Measurements from ENCODE around the gene IL4. TPM values are rescaled to one million over a fixed set of nuclear protein-coding genes. Genes with fewer than 3 reads are reported as not detected.
"Not testable (repeated sequence)": the region's sequence is repeated elsewhere in the genome, so short reads cannot be mapped to it uniquely, and the experiment has no call there.

Gene IL4
- polyA plus RNA-seq, 4 donors = 0.09 TPM; not detected in 3

GRCh38 chr5:132689513-132689912, 15.7 kb downstream of the IL4 start:
- no peak for DNase-seq (ENCODE audit: low read depth in 4 of 4, low spot score in 3 of 4)

- no peak for DNase-seq (ENCODE audit: low read depth in 4 of 4, low spot score in 3 of 4)
Observed at GRCh38 chr5:132690156-132690555, 16.4 kb downstream of the IL4 start.

GRCh38 chr5:132691755-132692631, 18.2 kb downstream of the IL4 start:
- not testable (repeated sequence) for DNase-seq (ENCODE audit: low read depth in 4 of 4, low spot score in 3 of 4)

GRCh38 chr5:132692632-132692967, 18.8 kb downstream of the IL4 start:
- DNase-seq (ENCODE audit: low read depth in 4 of 4, low spot score in 3 of 4) = no peak

GRCh38 chr5:132695956-132696355, 22.2 kb downstream of the IL4 start:
- DNase-seq (ENCODE audit: low read depth in 4 of 4, low spot score in 3 of 4) = no peak

- no peak for DNase-seq (ENCODE audit: low read depth in 4 of 4, low spot score in 3 of 4)
Observed at GRCh38 chr5:132704875-132705274, 31.1 kb downstream of the IL4 start.

GRCh38 chr5:132708645-132709044, 34.9 kb downstream of the IL4 start:
- DNase-seq (ENCODE audit: low read depth in 4 of 4, low spot score in 3 of 4) = no peak

- no peak for DNase-seq (ENCODE audit: low read depth in 4 of 4, low spot score in 3 of 4)
Observed at GRCh38 chr5:132714456-132715307, 40.9 kb downstream of the IL4 start.

- no peak for DNase-seq (ENCODE audit: low read depth in 4 of 4, low spot score in 3 of 4)
Observed at GRCh38 chr5:132718544-132719312, 44.9 kb downstream of the IL4 start.

GRCh38 chr5:132725745-132726144, 52.0 kb downstream of the IL4 start:
- DNase-seq (ENCODE audit: low read depth in 4 of 4, low spot score in 3 of 4) = no peak

GRCh38 chr5:132729896-132730295, 56.1 kb downstream of the IL4 start:
- no peak for DNase-seq (ENCODE audit: low read depth in 4 of 4, low spot score in 3 of 4)

Other genes with a start within 250 kb of the IL4 start
- 10 to 100 TPM; 16.1 to 20.2 (median 18.9) TPM for gene IRF1, start 183.2 kb upstream of the IL4 start, polyA plus RNA-seq (ENCODE audit: insufficient read length in 4 of 4)
- under 1 TPM in 2 of 4 donors, not detected in 2; 0.18 to 0.21 TPM for gene IL5, start 130.5 kb upstream of the IL4 start, polyA plus RNA-seq (ENCODE audit: insufficient read length in 4 of 4)
- 10 to 100 TPM; 44.8 to 52.0 (median 48.5) TPM for gene RAD50, start 117.0 kb upstream of the IL4 start, polyA plus RNA-seq (ENCODE audit: insufficient read length in 4 of 4)
- gene IL13, start 15.8 kb upstream of the IL4 start, polyA plus RNA-seq (ENCODE audit: insufficient read length in 4 of 4) = under 1 TPM in 1 of 4 donors, not detected in 3; 0.14 TPM
- 10 to 100 TPM; 18.6 to 21.2 (median 20.6) TPM for gene KIF3A, start 63.6 kb downstream of the IL4 start, polyA plus RNA-seq (ENCODE audit: insufficient read length in 4 of 4)
- gene CCNI2, start 73.4 kb downstream of the IL4 start, polyA plus RNA-seq (ENCODE audit: insufficient read length in 4 of 4) = 1 to 10 TPM; 3.1 to 3.7 (median 3.5) TPM
- 10 to 100 TPM; 75.6 to 90.5 (median 80.4) TPM for gene SEPTIN8, start 103.2 kb downstream of the IL4 start, polyA plus RNA-seq (ENCODE audit: insufficient read length in 4 of 4)
- 1 to 10 TPM; 4.4 to 5.2 (median 5.1) TPM for gene SOWAHA, start 139.3 kb downstream of the IL4 start, polyA plus RNA-seq (ENCODE audit: insufficient read length in 4 of 4)
- gene SHROOM1, start 156.7 kb downstream of the IL4 start, polyA plus RNA-seq (ENCODE audit: insufficient read length in 4 of 4) = 10 to 100 TPM; 10.8 to 21.8 (median 15.7) TPM
- 1 to 10 TPM; 1.7 to 2.3 (median 1.9) TPM for gene GDF9, start 192.5 kb downstream of the IL4 start, polyA plus RNA-seq (ENCODE audit: insufficient read length in 4 of 4)
- 100 to 1,000 TPM; 193 to 247 (median 222) TPM for gene UQCRQ, start 192.7 kb downstream of the IL4 start, polyA plus RNA-seq (ENCODE audit: insufficient read length in 4 of 4)
- 1 to 10 TPM; 3.2 to 10.0 (median 6.9) TPM for gene LEAP2, start 199.7 kb downstream of the IL4 start, polyA plus RNA-seq (ENCODE audit: insufficient read length in 4 of 4)

Data from right renal pelvis (tissue), 4 donors.